DND-41 (cell line): ENCODE measurements around the gene EHD1.

Experiments used
- EZH2 ChIP-seq: IDR thresholded peaks from 3 replicates; pipeline ENCODE4 v1.6.1; 2012; ENCODE audit warnings: borderline replicate concordance, low read depth, mild to moderate bottlenecking, moderate library complexity, low read length, inconsistent platforms; ENCODE audit not compliant: severe bottlenecking
- TF ChIP-seq, protein P1 (sequence below): IDR thresholded peaks from 2 replicates; pipeline ENCODE4 v1.5.1; 2012; ENCODE audit warnings: borderline replicate concordance, low read length, moderate library complexity, mild to moderate bottlenecking; ENCODE audit not compliant: poor library complexity, severe bottlenecking; ENCODE audit errors: extremely low read depth

DNA sequence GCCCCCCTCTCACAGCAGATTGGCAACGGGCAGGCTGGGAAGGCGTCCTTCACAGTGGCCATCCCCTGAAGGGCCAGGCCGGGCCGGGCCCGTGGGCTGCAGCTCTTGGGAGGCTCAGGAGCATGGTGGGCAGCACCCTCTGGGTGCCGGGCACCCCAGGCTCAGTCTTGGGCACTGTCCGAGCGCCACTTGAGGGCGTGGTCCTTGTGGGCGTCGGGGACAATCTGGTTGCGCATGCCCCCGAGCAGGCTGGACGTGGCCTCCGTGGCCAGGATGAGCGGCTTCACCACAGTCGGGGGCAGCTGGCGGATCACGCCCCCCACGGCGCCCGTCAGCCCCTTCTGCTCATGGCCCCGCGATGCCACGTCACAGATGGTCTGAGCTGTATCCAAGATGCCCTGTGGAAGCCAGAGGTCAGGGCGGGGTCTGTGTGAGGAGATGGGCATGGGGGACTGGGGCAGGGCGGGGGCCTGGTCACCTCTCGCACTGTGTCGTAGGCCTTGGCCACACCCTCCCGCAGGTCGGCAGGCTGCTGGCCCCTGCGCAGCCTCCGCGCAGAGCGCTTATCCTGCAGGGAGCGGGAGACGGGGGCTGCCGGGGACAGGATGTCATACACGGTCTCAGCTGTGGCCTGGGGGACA, 16.5 kb upstream of the EHD1 start:
- TF ChIP-seq, protein P1, sequence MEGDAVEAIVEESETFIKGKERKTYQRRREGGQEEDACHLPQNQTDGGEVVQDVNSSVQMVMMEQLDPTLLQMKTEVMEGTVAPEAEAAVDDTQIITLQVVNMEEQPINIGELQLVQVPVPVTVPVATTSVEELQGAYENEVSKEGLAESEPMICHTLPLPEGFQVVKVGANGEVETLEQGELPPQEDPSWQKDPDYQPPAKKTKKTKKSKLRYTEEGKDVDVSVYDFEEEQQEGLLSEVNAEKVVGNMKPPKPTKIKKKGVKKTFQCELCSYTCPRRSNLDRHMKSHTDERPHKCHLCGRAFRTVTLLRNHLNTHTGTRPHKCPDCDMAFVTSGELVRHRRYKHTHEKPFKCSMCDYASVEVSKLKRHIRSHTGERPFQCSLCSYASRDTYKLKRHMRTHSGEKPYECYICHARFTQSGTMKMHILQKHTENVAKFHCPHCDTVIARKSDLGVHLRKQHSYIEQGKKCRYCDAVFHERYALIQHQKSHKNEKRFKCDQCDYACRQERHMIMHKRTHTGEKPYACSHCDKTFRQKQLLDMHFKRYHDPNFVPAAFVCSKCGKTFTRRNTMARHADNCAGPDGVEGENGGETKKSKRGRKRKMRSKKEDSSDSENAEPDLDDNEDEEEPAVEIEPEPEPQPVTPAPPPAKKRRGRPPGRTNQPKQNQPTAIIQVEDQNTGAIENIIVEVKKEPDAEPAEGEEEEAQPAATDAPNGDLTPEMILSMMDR = no peak
- TF ChIP-seq EZH2 = no peak
